GM18951 (cell line): ENCODE measurements around the gene ZFP36L2.

ENCODE experiments used
- POLR2A ChIP-seq: IDR thresholded peaks from 4 replicates; pipeline ENCODE4 v1.6.1; 2011; ENCODE audit warnings: mild to moderate bottlenecking; ENCODE audit not compliant: insufficient read length, insufficient read depth; ENCODE audit errors: extremely low read depth
- in situ Hi-C: fragments of 300-500 bp; cut with MboI; formaldehyde crosslinking; loops from one replicate; pipeline ENCODE4 v1.12.0; 2022; ENCODE audit warnings: low sequenced_read_pairs, mixed read lengths, inconsistent platforms; ENCODE audit not compliant: unreplicated experiment

ZFP36L2 gene

DNA sequence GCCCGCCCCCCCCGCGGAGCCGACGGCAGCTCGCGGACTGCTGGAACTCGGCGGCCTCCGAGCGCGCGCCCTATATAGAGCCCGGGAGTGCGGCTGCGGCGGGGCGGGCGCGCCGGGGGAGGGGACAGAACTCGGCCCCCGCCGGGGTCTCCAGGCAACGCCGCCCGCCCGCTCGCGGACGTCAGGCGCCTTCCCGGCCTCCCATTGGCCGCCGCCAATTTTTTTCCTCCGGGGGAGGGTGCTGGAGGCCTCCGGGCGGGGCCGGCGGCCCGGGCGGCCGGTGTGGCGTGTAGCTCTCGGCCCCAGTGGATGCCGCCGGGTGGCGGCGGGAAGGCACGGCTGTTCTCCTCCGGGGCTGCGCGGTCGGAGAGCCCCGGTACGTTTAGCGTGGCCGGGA, at the start of gene ZFP36L2:
Gene ZFP36L2, minus strand, starts transcription at position 49 of the 397 bp plus-strand sequence. CDS start 291 bp downstream, outside the sequence.
- peak; percentile 99 for TF ChIP-seq POLR2A
- in situ Hi-C loops: no loop called here

DNA sequence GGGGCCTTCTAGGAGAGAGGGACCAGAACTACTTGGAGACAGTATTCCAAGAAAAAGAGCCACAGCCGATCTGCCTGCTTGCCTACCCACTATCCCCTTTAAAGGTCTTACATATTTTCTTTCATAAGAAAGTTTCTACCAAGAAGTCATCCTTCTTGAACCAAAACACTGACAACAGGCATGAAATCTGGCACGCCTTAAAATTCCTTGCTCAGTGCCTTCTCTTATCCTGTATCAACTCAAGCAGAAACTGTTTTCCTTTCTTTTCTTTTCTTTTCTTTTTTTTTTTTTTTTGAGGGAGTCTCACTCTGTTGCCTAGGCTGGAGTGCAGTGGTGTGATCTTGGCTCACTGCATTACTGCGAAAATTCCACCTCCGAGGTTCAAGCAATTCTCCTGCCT, 48.3 kb upstream of the ZFP36L2 start:
- no peak for TF ChIP-seq POLR2A
- in situ Hi-C loops: no loop called here

DNA sequence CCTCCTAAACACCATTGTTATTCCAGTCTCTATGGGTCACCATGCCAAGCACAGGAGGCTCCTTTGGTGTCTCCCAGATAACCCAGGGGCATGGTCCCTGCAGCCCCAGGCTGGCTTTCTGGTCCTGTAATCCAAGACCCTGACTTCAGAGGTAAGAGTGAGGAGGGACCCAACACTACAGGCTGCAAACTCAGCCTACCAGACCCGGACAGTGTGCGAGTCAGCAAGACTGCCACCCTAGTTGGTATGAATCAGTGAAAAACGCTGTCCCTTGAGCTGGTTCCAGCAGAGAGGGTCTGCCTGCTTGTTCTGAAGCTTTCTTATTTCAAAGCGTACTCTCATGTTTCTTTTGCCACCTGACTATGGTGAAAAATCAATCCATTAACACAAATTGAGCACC, 47.6 kb upstream of the ZFP36L2 start:
- no peak for TF ChIP-seq POLR2A
- in situ Hi-C loops: no loop called here

DNA sequence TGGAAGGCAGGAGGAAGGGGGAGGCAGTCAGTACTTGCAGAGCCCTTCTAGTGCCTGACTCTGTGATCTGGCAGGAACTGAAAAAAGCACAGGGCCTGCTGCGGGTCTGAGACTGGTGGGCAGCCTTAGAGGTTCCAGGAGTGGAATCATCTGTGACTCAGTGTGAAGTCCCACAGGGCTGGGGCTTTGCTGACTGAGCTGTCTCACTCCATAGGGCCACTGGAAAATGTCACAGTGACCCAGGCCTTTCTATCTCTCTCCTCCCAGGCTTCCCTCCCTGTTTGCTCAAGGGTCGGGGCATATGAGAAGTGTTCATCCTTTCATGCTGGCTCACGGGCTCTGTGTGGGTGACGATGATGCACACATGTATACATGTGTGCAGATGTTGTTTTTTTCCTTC, 47.1 kb upstream of the ZFP36L2 start:
- in situ Hi-C loops: no loop called here
- TF ChIP-seq POLR2A: no peak

- in situ Hi-C loops: no loop called here
- no peak for TF ChIP-seq POLR2A
Observed at GRCh38 chr2:43270930-43271615, 44.7 kb upstream of the ZFP36L2 start.

DNA sequence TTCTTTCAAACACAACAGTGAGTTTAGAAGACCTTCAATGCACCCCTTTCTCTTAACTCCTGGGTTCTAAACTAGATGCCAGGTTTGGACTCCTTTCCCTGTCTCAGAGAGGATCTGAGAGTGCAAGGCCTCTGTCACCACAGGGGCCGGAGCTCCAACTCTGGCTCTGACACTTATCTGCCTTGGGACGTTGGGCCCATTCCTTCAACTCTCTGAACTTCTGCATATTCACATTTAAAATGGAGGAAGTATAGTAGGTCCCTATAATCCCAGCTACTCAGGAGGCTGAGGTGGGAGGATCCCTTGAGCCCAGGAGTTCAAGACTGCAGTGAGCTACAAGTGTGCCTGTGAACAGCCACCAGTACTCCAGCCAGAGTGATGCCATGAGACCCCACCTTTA, 44.1 kb upstream of the ZFP36L2 start:
- in situ Hi-C loops: no loop called here
- no peak for TF ChIP-seq POLR2A

DNA sequence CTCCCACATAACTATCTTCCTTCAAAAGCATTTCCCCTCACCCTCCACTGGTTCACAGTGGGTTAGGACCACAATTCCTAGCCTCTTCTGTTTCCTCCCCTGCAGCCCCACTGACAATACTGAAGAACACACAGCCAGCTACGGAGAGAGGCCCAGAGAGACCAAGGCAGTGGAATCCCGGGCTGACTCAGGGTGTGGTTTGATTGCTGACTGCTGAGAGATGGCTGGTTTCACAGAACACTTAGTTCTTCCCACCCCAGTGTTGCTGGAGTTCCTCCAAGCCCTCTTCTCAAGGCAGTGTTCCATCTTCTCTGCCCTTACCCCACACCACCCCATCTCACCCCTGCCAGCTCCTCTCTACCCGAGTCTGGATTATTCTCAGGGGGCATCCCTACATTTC, 43.3 kb upstream of the ZFP36L2 start:
- in situ Hi-C loops: no loop called here
- TF ChIP-seq POLR2A: no peak

- in situ Hi-C loops: no loop called here
- no peak for TF ChIP-seq POLR2A
Observed at GRCh38 chr2:43269074-43269572, 42.7 kb upstream of the ZFP36L2 start.

- TF ChIP-seq POLR2A: no peak
- in situ Hi-C loops: no loop called here
Observed at GRCh38 chr2:43268066-43268953, 41.9 kb upstream of the ZFP36L2 start.

- in situ Hi-C loops: no loop called here
- no peak for TF ChIP-seq POLR2A
Observed at GRCh38 chr2:43267381-43267780, 41.0 kb upstream of the ZFP36L2 start.

GRCh38 chr2:43266711-43267111, 40.3 kb upstream of the ZFP36L2 start:
- TF ChIP-seq POLR2A: no peak
- in situ Hi-C loops: no loop called here

DNA sequence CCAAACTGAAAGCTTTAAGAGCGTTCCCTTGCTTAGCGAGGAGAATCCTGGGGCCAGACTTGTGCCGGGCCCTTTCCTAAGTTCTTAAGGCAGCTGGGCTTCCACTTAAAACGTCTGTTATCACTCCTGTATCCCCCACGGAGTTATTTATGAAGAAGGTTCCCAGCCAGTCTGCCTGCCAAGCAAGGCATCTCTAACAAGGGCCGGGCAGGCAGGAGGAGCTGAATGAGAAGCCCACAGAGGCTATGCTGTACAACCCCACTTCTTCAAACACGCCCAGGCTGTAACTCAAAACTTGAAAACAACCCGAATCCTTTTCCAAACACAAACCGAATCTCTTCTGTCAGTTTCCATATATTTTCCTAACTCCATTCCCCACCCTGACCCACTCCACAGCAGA, 39.0 kb upstream of the ZFP36L2 start:
- in situ Hi-C loops: no loop called here
- TF ChIP-seq POLR2A: no peak

GRCh38 chr2:43265001-43265400, 38.6 kb upstream of the ZFP36L2 start:
- in situ Hi-C loops: no loop called here
- TF ChIP-seq POLR2A: no peak

DNA sequence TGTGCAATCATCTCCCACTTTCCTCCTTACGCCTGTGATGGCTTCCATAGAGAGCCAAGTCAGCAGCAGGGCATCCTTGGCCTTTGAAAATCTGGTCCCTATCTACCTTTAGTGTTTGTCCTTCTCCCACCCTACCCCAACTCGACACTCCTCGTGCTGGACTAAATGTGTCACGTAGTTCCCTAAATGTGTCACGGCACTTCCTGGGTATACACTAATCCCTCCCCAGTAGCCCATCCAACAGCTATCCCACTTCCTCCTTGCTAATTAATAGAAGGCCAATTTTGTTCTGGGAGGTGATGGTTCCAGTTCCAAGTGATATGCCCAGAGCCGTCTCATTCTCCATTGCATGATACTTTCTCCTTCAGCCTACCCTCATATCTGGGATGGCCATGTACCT, 36.5 kb upstream of the ZFP36L2 start:
- in situ Hi-C loops: no loop called here
- no peak for TF ChIP-seq POLR2A
